GM12891 (cell line): Measurements from ENCODE around the gene GSTT4.
"Not testable (repeated sequence)": the region's sequence is repeated elsewhere in the genome, so short reads cannot be mapped to it uniquely, and the experiment has no call there.

ENCODE experiments used
- POLR2A ChIP-seq: IDR thresholded peaks from 2 replicates; pipeline ENCODE4 v1.6.1; 2011; ENCODE audit warnings: low read depth, low read length, control low read depth
- POLR2AphosphoS5 ChIP-seq: IDR thresholded peaks from 2 replicates; pipeline ENCODE4 v1.6.1; 2011; ENCODE audit warnings: low read depth, low read length, control low read depth
- POU2F2 ChIP-seq: IDR thresholded peaks from 2 replicates; pipeline ENCODE4 v1.6.1; 2011; ENCODE audit warnings: low read depth, mild to moderate bottlenecking, control low read depth, low read length, moderate library complexity
- TAF1 ChIP-seq: IDR thresholded peaks from 2 replicates; pipeline ENCODE4 v1.6.1; 2011; ENCODE audit warnings: low read depth, low read length, control low read depth

DNA sequence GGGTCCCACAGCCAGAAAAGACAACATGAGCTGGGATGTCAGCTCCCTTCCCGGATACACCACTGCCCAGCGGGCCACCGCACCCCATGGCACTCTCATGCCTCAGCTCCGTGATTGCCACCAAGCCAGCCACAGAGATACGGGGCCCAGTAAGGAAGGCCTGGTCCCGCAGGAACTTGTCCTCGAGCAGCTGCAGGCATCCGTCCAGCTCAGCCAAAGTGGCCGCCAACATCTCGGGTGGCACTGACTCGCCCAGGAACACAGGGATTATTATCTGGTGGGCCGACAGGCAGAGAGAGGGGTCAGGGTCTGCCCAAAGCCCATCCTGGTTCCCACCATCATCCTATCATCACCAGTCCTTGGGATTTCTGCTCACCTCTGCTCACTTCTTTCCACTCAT lies 27.9 kb downstream of the GSTT4 start:
- not testable (repeated sequence) for TF ChIP-seq POLR2AphosphoS5, POLR2A, POU2F2, TAF1
